Keratinocyte (primary cell): ENCODE data around the gene TMEM132C. TPM values are rescaled to one million over a fixed set of nuclear protein-coding genes. Genes with fewer than 3 reads are reported as not detected.
"Not testable (repeated sequence)": the region's sequence is repeated elsewhere in the genome, so short reads cannot be mapped to it uniquely, and the experiment has no call there.

Source experiments
- DNase-seq: peaks from one replicate; pipeline ENCODE4 v3.0.0-alpha.2; 2011; ENCODE audit warnings: low read depth, missing footprints, low spot score
- FAIRE-seq: peaks from 2 replicates; lab custom pipeline; 2011; peaks lifted over from hg19 to GRCh38; lab: Jason Lieb, UNC
- H2AFZ ChIP-seq: 2 replicates; pipeline ENCODE4 v1.6.0; 2012; ENCODE audit warnings: low read length, control low read depth, inconsistent platforms; ENCODE audit not compliant: control insufficient read depth
- H3K27ac ChIP-seq: 2 replicates; pipeline ENCODE4 v1.5.1; 2011; ENCODE audit warnings: low read length; ENCODE audit not compliant: control insufficient read depth, insufficient read depth
- H3K27me3 ChIP-seq: 3 replicates; pipeline ENCODE4 v1.6.0; 2011; ENCODE audit warnings: low read length; ENCODE audit not compliant: control insufficient read depth, insufficient read depth; ENCODE audit errors: extremely low read depth
- H3K36me3 ChIP-seq, 2 experiments: 2 replicates in 1 of 2; 3 replicates in 1 of 2; pipeline ENCODE4 v1.5.1; 2011; ENCODE audit warnings: low read length in 2 of 2, mild to moderate bottlenecking in 1 of 2; ENCODE audit not compliant: control insufficient read depth in 2 of 2, insufficient read depth in 2 of 2; ENCODE audit errors: extremely low read depth in 1 of 2
- H3K4me1 ChIP-seq: 3 replicates; pipeline ENCODE4 v1.5.1; 2011; ENCODE audit warnings: low read length; ENCODE audit not compliant: control insufficient read depth, insufficient read depth; ENCODE audit errors: extremely low read depth
- H3K4me2 ChIP-seq: 3 replicates; pipeline ENCODE4 v1.6.0; 2011; ENCODE audit warnings: low read depth, low read length; ENCODE audit not compliant: control insufficient read depth, insufficient read depth; ENCODE audit errors: extremely low read depth
- H3K4me3 ChIP-seq, 3 experiments: fragments of 200-600 bp in 1 of 3; sonication (generic) in 1 of 3; 2 replicates in 2 of 3; 3 replicates in 1 of 3; pipeline ENCODE4 v1.5.1; 2011 to 2016; ENCODE audit warnings: low read length in 3 of 3, mild to moderate bottlenecking in 3 of 3, control low read depth in 2 of 3, inconsistent platforms in 1 of 3, low read depth in 1 of 3, mixed read lengths in 1 of 3, mixed run types in 1 of 3, moderate library complexity in 1 of 3; ENCODE audit not compliant: control insufficient read depth in 2 of 3, insufficient read depth in 2 of 3; ENCODE audit errors: extremely low read depth in 1 of 3
- H3K79me2 ChIP-seq: 2 replicates; pipeline ENCODE4 v1.6.0; 2012; ENCODE audit warnings: low read length; ENCODE audit not compliant: control insufficient read depth, insufficient read depth
- H3K9ac ChIP-seq: 3 replicates; pipeline ENCODE4 v1.6.0; 2011; ENCODE audit warnings: low read length; ENCODE audit not compliant: control insufficient read depth, insufficient read depth; ENCODE audit errors: extremely low read depth
- H3K9me1 ChIP-seq: 3 replicates; pipeline ENCODE4 v1.6.0; 2011; ENCODE audit warnings: low read length; ENCODE audit not compliant: control insufficient read depth, insufficient read depth; ENCODE audit errors: extremely low read depth
- H3K9me3 ChIP-seq: 2 replicates; pipeline ENCODE4 v1.5.1; 2012; ENCODE audit warnings: low read depth, low read length; ENCODE audit not compliant: control insufficient read depth
- H4K20me1 ChIP-seq: 3 replicates; pipeline ENCODE4 v1.6.0; 2011; ENCODE audit warnings: low read length; ENCODE audit not compliant: control insufficient read depth, insufficient read depth; ENCODE audit errors: extremely low read depth
- CTCF ChIP-seq, 3 experiments: IDR thresholded peaks in 1 of 3; conservative IDR thresholded peaks in 1 of 3; optimal IDR thresholded peaks in 1 of 3; 2 replicates in 2 of 3; 3 replicates in 1 of 3; pipeline versions ENCODE3 to v1.5.1; 2011; ENCODE audit warnings: low read length in 3 of 3, mild to moderate bottlenecking in 3 of 3, moderate library complexity in 2 of 3, control low read depth in 1 of 3, inconsistent platforms in 1 of 3; ENCODE audit not compliant: insufficient read depth in 2 of 3; ENCODE audit errors: extremely low read depth in 1 of 3
- EZH2 ChIP-seq: IDR thresholded peaks from one replicate; pipeline ENCODE4 v1.6.1; 2012; ENCODE audit warnings: inconsistent platforms, mild to moderate bottlenecking, low read length, moderate library complexity
- dilution Hi-C: fragments of 300-500 bp; cut with MboI; formaldehyde crosslinking; loops from one replicate; pipeline ENCODE4 v1.7.0; 2020; ENCODE audit warnings: low sequenced_read_pairs; ENCODE audit not compliant: extremely low pct_ligation_motif_present
- polyA plus RNA-seq, 5 experiments: library from polyadenylated mRNA; depleted of rRNA in 3 of 5; stranded (reverse) in 3 of 5; stranded (forward) in 1 of 5; unstranded in 1 of 5; fragments of >200 nt; gene quantifications; 1 replicate in 1 of 5; 2 replicates in 3 of 5; 3 replicates in 1 of 5; pipeline versions ENCODE4 v1.2.1 to v1.2.3, GENCODE V29; 2011 to 2012; ENCODE audit warnings: missing spikeins in 2 of 5, low read depth in 1 of 5, low replicate concordance in 1 of 5

TMEM132C gene
- polyA plus RNA-seq, 1 donor (not counting 4 experiments of a cell fraction or from before 2014, with no cell fraction given): not detected

GRCh38 chr12:128483526-128484255, 216.7 kb downstream of the TMEM132C start:
- Histone ChIP-seq H3K27me3 (no peaks in the 10 kb centered on the region), H3K4me2 (no peak overlapping the region), H3K27ac (no peak overlapping the region)

GRCh38 chr12:128497376-128497775, 230.4 kb downstream of the TMEM132C start:
- H3K4me2 ChIP-seq, H4K20me1 ChIP-seq, H3K9me1 ChIP-seq, H3K79me2 ChIP-seq, H3K9ac ChIP-seq, H3K27me3 ChIP-seq, H3K4me1 ChIP-seq, H2AFZ ChIP-seq, dilution Hi-C loops, H3K27ac ChIP-seq, H3K4me3 ChIP-seq, DNase-seq, FAIRE-seq, H3K36me3 ChIP-seq, H3K9me3 ChIP-seq: not testable (repeated sequence)

More at GRCh38 chr12:128483526-128484255, 216.7 kb downstream of the TMEM132C start:
- H3K4me3 ChIP-seq: no peak overlapping the region
- H3K9me1 ChIP-seq: no peaks in the 10 kb centered on the region
- TF ChIP-seq EZH2 (no peak), CTCF (optimal IDR thresholded peaks at IDR 0.05 in 1 of 3, IDR thresholded peaks at IDR 0.05 in 1 of 3, conservative IDR thresholded peaks at IDR 0.05 in 1 of 3; ENCODE audit: extremely low read depth in 1 of 3, insufficient read depth in 2 of 3, low read length in 3 of 3) (no peak)
- H3K79me2 ChIP-seq: no peaks in the 10 kb centered on the region
- H4K20me1 ChIP-seq: no peaks in the 10 kb centered on the region
- no peak overlapping the region for H3K9ac ChIP-seq
- peaks cover 9% of the 10 kb centered on the region for H3K9me3 ChIP-seq
- dilution Hi-C loops: no loop called here
- no peaks in the 10 kb centered on the region for H3K4me1 ChIP-seq
- DNase-seq (no peak), FAIRE-seq (no peak)
- H3K36me3 ChIP-seq: no peaks in the 10 kb centered on the region
- no peak overlapping the region for H2AFZ ChIP-seq

- Histone ChIP-seq H3K4me1 (no peaks in the 10 kb centered on the region), H3K27ac (no peak overlapping the region), H3K9me1 (no peaks in the 10 kb centered on the region), H3K9ac (no peak overlapping the region), H2AFZ (no peak overlapping the region), H3K4me3 (no peak overlapping the region), H4K20me1 (no peaks in the 10 kb centered on the region), H3K4me2 (no peak overlapping the region), H3K27me3 (no peaks in the 10 kb centered on the region), H3K36me3 (no peaks in the 10 kb centered on the region), H3K79me2 (no peaks in the 10 kb centered on the region), H3K9me3 (peaks cover 12% of the 10 kb centered on the region)
- FAIRE-seq (no peak), DNase-seq (no peak)
- dilution Hi-C loops: no loop called here
- TF ChIP-seq EZH2 (no peak), CTCF (optimal IDR thresholded peaks at IDR 0.05 in 1 of 3, IDR thresholded peaks at IDR 0.05 in 1 of 3, conservative IDR thresholded peaks at IDR 0.05 in 1 of 3; ENCODE audit: extremely low read depth in 1 of 3, insufficient read depth in 2 of 3, low read length in 3 of 3) (no peak)
Measured at GRCh38 chr12:128507470-128507869, 240.5 kb downstream of the TMEM132C start.
